GM19395 (cell line): ENCODE data around the gene MBD4.
"Not testable (repeated sequence)": the region's sequence is repeated elsewhere in the genome, so short reads cannot be mapped to it uniquely, and the experiment has no call there.

Experiments used
- ATAC-seq: cut with Tn5 transposase; IDR thresholded peaks from one replicate; pipeline ENCODE4 v1.9.1; 2021; ENCODE audit warnings: mild to moderate bottlenecking, moderate library complexity; ENCODE audit not compliant: unreplicated experiment

The MBD4 gene

GRCh38 chr3:129385507-129385906, 54.2 kb downstream of the MBD4 start:
- not testable (repeated sequence) for ATAC-seq

- no peak for ATAC-seq
These were observed 55.0 kb downstream of the MBD4 start for GRCh38 chr3:129384594-129385323.

- ATAC-seq = not testable (repeated sequence)
These were observed 55.6 kb downstream of the MBD4 start for GRCh38 chr3:129384103-129384502.

- ATAC-seq = peak; percentile 84
These were observed 56.4 kb downstream of the MBD4 start for GRCh38 chr3:129383292-129383860.

GRCh38 chr3:129382366-129382765, 57.4 kb downstream of the MBD4 start:
- no peak for ATAC-seq
